Suppressor macrophage treated with lipopolysaccharide for 1 hour (primary cell): Measurements from ENCODE around the gene NEK9.
"Not testable (repeated sequence)": the region's sequence is repeated elsewhere in the genome, so short reads cannot be mapped to it uniquely, and the experiment has no call there.

Experiments
- DNase-seq, 3 donors: peaks; one replicate each; pipeline ENCODE4 v3.0.0-alpha.2; 2020 to 2022

Gene NEK9

DNA sequence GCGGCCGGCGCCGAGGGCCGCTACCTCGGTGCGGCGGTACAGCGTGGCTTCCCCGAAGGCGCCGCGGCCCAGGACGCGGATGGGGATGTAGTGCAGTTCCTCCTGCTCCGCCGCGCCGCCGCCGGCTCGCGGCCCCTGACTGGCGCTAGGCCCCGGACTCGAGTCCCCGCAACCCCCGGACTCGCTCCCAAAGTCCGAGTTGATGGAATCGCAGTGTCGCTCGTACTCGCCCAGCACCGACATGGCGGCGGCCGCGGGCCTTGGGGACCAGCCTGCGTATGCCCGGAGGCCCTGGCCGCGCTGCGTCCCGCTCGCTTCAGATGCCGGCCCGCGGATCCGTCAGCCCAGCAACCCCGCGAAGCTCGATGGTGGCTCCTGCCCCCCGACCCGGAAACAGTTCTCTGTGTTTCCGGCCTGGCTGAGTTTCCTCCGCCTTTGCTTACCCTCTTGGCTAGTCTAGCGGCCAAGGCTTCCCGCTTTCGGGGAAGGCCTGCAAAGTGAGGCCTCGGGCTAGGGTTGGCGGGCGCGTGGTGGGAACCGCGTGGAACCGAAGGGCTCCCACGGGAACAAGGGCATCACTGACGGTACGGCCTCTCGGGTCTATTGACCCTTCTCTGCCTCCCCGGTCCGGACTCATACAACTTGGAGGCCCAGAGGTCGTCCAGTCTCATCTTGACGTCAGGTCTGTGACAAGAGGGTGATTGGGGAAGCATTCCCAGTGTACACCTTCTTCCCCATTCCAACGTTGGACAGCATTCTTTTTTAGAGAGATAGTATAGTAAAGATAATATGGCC, at the start of gene NEK9:
NEK9 (minus strand) TSS at position 370 of the 795 bp plus-strand sequence; CDS start at position 243, 127 bp downstream.
- DNase-seq: peak; percentile 87 to 92 (median 88)

DNA sequence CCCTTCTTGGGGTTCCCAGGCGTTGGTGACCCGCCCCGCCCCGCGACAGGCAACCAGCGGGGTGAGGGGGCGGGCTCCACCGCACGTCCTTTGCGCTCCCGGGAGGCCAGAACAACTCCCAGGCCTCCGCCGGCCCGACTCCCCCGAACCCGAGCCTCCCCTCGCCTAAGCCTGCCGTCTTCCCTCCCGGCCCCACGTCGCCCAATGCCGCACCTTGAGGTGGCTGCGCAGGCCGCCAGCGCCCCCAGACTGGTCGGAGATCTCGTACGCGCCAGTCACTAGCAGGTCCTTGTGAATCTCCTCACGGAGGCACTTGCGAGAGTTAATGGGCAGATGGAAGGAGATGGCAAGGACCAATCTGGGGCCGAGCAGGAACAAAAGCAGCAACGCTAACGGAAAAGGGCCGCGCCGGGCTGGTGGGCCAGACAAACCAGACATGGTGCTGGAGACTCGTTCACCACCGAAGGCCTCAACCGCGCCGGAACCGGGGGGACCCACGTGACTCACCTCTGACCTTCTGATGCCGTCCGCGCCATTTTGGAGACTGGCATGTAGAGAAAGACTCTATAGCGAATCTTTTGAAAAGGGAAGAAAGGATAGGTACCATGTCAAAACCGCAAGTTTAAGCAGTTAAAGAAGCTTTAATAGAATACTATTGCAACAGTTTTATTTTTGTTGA, 49.4 kb upstream of the NEK9 start, which contains the start of gene TMED10:
TMED10 (minus strand) TSS at position 471 of the 679 bp plus-strand sequence; CDS start at position 438, 33 bp downstream.
- peak; percentile 91 to 95 (median 95) for DNase-seq

DNA sequence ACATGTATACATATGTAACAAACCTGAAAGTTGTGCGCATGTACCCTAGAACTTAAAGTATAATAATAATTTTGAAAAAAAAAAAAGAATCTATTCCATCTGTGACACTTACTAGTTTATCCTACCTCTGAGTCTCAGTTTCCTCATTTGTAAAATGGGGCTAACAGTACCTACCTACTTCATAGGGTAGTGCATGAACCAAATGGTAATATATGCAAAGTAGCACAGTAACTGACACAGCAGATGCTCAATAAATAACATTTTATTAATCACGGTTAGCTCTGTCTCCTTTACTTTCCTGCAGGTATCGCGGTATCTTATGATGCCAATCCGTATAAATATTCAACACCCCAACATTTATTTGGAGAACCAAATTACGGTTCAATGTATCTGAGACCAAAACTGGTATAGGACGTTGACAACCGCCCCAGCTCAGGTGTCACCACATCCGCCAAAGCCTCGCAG, 48.9 kb upstream of the NEK9 start:
- DNase-seq: no peak

DNA sequence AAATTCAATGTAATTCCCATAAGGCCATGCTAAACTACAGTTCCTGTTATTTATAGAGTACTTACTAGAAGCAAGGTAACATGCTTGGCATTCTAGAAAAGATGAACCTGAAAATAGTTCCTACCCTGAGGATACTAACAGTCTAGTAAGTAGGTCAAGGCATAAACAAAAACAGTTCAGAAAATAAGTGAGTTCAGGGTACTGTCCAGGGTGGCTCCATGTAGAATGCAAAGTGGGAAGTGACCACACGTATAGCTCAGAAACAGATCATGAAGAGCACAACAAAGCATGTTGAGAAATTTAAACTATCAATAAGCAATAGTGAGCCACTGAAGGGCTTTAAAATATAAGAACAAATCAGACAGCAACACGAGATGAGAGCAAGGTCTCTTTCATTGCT, 47.2 kb upstream of the NEK9 start:
- peak in 1 of 3 donors; percentile 24 for DNase-seq

DNA sequence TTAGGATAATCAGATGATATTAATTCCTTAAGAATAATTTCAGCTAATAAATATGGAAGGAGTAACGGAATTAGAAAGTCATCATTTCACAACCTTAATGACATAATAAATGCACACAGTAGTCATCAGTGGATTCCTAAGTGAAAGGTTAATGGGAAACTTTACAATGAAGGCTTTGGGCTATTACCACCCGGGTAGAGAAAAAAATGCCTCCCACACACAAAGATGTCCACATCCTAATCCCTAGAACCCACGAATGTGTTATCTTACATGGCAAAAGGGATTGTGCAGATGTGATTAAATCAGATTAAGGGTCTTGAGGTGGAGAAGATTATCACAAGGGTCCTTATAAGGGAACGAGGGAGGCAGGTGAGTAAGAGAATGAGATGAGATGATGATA, 43.9 kb upstream of the NEK9 start:
- DNase-seq: peak; percentile 60 to 83 (median 79)

DNA sequence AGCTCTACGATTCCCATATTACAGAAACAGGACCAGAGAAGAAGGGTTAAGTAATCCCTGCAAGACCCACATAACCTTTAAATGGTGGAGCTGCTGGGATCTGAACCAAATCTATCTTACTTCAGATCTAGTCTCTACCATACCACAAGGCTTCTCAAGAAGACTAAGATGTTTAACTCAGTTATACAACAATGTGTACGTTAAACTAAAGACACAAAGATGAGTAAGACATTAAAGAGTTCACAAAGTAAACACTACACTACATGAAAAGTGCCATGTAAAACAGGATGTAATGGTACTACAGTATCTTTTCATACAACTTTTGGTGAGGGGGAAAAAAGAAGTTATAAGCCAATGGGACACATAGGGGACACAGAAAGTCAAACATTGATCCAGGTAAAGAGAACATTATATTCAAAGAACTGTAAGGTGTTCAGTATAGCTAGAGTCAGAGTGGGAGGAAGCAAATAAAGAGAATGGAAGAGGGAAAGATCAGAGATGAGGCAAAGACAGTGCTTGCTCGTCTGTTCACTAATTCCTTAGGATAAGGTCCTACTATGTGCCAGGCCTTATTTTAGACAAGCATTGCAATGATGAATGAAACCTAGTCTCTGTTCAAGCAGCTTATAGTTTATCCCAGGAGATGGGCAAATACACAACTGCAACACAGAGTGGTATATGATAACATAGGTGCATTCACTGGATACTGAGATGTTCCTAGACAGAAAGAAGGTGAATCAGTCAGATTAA, 41.9 kb upstream of the NEK9 start:
- DNase-seq: no peak

DNA sequence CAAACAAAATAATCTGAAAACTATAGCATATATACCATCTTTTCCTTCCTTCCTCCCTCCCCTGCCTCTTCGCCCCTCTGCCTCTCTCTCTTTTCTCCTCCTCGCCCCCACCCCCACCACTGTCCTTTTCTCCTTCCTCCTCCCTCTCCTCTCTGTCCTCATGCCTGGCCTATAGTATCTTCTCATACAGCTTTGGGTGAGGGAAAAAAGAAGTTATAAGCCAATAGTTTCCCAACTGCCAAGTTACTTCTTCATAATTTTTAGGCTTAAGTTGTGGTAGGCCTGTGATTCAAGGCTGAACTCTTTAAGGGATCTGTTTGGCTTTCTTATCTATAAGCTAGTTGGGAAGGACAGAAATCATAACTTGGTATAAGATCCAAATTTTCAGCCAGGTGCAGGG, 40.5 kb upstream of the NEK9 start:
- peak in 2 of 3 donors; percentile 23 to 35 for DNase-seq

DNA sequence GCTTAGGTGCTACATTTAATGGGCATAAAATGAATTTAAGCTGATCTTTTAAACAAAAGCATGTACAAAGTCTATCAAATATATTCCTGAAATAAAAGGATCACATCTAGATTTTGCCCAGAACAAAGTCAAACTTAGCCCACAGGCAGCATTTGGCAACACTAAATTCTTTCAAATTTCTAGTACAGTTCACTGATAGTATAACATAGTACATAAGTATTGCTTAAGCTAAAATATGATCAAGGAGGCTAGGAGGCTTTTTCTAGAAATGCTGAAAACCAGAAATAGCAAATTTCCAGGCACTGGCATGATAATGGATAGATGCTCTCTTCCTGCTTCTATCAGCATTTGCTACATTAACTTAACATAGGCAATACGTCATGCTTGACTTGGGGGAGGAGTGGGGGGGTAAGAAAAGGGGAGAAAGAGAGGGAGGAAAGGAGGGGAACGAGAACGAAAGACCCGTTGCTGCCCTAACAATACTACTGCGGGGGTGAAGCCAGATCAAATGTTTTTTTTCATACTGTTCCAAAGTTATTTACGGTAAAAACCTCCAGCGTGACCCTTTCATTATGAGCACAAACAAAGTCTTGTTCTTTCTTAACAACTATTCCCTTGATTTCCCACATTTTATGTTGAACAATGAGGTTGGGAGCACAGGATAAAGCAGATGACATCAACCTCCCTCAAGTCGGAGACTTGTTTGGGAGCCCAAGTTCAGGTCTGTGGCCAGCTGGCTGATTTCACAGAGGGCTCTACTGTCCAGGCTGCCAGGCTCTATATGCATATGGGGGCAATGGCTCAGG, 38.9 kb upstream of the NEK9 start:
- DNase-seq: peak in 1 of 3 donors; percentile 13

DNA sequence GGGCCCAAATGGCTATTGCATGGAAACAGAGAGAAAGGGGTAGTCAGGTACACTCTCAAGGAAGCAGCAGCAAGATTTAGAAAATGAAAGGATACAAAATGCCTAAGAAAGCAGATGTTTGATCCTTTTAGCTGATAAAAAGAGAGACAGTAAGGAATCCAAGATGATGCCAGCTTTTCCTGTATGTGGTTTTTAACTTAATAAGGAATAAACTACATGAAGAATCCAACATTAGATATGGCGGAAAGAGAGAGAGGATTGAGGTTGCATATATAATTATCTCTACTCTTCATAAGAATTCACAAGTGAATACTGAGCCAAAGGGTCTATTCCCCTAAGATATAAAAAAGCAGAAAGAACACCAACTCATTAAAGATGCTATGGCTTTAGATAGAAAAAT, 38.0 kb upstream of the NEK9 start:
- no peak for DNase-seq

DNA sequence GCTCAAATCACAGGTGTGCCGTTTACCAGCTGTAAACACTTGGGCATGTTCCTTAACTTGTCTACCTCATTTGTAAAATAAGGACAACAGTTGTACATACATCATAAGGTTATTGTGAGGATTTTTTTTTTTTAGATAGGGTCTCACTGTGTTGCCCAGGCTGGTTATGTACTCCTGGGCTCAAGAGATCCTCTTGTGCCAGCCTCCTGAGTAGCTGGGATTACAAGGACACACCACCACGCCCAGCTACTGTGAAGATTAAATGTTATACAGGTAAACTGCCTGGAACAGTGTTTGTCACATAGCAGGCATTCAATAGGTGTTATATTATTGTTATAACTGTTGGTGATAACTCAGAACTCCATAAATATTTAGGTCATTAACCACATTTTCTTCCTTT, 36.8 kb upstream of the NEK9 start:
- DNase-seq: no peak

DNA sequence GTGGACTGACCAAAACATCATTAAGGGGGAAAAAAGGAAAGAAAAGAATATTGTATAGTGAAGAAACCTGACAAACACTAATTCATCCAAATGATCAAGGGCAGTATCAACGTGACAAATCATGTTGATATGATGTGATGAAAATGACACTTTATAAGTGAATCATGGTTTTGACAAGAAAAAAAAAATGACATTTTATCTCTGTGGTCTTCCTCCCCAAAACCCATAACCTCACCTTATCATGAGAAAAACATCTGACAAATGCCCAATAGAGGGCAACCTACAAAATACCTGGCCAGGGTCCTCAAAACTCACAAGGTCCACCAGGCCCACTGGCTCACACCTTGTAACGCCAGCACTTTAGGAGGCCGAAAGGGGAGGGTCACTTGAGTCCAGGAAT, 35.8 kb upstream of the NEK9 start:
- no peak for DNase-seq

DNA sequence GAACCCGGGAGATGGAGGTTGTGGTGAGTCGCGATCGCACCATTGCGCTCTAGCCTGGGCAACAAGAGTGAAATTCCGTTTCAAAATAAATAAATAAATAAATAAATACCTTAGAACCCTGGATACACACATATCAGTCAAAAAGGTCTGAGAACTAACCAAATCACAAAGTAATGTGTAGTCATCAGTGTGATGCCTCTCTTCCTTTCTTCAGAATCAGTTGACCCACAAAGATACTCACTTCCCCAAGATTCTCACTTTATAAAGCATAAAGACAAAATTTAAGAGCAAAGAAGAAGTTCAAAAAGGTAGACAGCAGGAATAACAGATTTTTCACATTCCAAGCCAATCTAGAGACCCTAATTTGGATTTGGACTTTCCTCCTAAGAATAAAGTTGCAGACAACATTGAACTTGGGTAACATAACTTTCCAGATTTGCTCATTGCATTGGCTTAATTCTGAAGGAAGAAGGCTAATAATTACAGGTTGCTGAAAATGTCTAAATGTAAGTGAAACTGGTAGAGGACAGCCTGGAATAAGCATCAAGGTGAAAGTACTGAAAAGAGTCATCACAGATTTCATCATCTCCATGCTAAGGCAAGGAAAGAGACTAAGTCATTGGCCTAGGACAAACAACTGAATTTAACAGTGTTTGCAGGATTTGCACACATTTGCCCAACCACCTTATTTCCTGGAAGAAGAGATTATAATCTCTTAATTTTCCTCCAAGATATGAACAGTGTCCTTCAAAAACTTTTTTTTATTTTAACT, 32.2 kb upstream of the NEK9 start:
- DNase-seq: peak in 1 of 3 donors; percentile 27

DNA sequence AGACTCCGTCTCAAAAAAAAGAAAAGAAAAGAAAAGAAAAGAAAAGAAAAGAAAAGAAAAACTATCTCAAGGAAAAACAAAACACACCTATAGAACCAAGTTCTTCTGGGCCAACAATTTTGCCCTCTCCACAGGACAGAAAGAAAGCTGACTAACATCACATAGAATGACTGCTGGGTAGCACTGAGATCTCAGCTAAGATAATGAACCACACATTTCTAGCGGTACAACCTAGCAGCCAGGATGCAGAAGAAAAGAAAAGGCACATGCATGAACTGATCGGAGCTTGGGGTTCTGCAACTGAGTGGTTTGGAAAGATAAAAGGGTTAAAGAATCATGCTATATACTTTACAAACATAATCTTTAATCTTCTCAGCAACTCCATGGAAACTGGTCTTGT, 30.1 kb upstream of the NEK9 start:
- DNase-seq: no peak

DNA sequence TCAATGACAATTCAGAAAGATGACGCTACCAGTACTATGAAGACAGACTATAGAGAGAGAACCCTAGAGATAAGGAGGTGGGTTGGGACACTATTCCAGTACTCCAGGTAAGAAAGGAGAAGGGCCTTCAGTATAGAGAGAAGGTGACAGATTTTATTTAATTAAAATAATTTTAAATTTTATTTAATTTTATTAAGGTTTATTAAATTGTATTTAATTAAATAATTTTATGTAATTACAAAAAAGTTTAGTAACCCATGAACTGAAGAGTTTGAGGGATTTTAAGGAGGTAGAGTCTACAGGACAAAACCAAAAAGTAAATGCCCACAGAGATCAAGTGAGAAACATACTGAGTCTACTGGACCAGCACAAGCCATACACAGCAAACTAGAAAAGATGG, 29.3 kb upstream of the NEK9 start:
- no peak for DNase-seq

DNA sequence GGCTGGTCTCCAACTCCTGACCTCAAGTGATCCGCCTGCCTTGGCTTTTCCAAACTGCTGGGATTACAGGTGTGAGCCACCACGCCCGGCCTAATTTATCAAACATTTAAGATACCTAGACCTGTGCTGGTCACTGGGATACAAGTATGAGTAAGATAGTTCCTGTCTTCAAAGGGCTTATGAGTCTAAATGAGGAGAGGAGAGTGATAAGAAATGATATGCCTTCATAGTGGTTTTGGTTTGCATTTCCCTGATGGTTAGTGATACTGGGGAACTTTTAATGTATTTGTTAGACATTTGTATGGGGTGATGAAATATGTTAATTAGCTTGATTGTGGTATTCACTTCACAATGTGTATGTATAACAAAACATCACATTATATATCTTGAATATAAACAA, 28.3 kb upstream of the NEK9 start:
- DNase-seq: no peak

DNA sequence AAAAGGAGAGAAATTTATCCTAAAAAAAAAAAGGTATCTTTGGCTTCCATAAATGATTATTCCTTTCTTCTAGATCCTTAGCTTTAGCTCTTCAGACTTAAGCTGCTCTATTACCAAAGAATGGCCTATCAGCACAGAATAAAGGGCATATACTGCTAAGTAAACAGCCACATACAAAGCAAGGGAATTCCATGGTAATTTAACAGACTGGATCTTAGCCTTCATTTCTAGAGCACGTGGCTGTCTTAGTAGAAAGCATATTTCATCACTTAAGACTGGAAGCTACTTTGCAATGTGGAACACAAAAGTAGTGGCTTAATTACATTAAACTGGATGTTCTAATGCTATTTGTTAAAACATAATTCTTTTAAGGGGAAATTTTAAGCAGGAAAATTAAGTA, 26.4 kb upstream of the NEK9 start:
- DNase-seq: no peak

DNA sequence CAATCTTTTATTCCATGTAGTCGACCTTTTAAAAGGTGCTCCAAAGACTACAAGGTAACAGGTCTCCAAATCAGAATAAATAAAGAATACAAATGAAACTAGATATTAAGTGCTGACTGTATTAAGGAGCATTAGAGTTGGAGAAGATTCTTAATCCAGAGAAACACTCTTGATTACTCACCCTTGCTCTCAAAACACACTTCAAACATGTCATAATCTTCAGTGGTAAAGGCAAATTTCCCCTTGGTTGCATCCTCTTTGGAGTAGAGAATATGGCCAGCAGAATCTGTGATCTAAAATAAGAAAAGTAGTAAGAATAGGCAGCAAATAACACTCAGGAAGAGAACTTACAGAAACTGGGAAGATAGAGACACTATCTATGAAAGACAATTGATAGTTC, 25.0 kb upstream of the NEK9 start:
- DNase-seq: peak; percentile 16 to 57 (median 53)

DNA sequence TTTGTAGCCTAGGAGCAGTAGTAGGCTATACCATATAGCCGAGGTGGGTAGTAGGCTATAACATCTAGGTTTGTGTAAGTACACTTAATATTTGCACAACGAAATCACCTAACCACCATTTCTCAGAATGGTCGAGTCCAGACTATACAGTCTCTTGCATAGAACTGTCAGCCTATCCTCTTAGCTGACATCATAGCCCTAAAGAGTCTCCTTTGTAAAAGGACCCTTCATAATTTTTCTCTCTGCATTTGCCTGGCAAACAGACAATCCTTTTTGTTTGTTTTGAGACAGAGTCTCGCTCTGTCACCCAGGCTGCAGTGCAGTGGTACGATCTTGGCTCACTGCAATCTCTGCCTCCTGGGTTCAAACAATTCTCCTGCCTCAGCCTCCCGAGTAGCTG, 23.8 kb upstream of the NEK9 start:
- DNase-seq: not testable (repeated sequence)

DNA sequence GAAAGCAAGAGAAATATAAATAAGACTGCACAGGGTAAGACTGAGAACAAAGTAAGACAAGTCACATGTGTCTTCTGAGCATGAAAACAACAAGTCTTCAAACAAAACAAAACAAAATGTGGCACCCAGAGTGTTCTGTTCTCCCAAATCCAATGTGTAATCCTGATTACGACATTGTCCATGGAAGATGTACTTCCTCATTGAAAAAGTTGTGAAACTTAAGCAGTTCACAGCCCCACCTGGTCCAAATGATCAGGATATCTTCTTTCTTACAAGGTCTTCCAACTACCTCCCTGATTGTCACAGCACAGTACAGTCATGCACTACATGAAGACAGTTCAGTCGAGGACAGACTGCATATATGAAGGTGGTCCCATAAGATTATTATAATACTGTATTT, 23.3 kb upstream of the NEK9 start:
- peak in 1 of 3 donors; percentile 46 for DNase-seq

DNA sequence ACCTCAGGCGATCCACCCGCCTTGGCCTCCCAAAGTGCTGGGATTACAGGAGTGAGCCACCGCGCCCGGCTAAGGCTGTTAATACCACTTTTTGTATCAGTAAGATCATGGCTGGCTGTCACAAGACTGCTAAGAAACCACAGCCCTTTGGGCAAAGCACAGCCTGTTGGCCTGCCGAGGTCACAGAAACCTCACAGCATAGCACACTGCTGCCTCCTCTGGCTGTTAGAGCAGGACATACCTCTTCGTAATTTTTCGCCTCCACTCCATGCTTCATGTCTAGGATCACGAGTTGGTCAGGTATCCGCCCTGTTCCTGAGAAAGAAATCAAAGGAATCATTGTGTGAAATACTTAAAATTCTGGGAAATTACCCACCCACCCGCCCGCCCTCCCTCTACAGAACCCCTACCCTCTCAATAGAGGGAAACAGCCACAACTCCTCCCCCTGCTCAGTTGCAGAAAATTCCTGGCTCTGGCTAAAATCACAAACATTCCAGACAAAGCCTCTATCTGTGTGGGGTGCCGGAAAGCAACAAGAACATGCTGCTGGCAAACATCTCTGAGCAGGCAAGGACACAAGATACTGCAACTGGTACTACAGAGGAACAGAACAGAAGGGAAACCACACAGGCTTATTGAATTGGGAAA, 20.7 kb upstream of the NEK9 start:
- peak; percentile 75 to 79 (median 76) for DNase-seq

DNA sequence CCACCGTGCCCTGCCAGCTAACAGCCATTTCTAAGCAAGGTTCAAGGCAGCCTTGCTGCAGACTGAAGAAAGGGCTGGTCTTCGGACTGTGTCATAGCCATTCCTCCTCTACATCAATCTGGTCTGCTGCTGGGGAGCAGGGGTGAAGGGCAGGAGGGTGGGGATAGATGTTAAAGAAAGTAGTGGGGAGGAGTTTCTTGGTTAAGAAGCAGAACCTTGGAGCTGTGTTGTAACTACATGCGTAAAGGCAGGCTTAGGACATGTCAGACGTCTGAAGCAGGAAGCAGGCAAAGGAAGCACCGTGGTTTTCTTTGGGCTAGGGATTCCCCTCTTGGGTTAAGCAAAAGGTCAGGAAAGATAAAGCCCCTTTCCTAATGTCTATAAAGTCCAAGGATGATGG, 18.1 kb upstream of the NEK9 start:
- peak; percentile 85 to 92 (median 89) for DNase-seq
